ENCODE results near the gene NKX1-1. TPM values are rescaled to one million over a fixed set of nuclear protein-coding genes. Genes with fewer than 3 reads are reported as not detected.

NKX1-1 gene
- total and polyA plus RNA-seq, 2 of the 8 experiments (the other 6 are each of a cell fraction or from before 2014, with no cell fraction given) = not detected

DNA sequence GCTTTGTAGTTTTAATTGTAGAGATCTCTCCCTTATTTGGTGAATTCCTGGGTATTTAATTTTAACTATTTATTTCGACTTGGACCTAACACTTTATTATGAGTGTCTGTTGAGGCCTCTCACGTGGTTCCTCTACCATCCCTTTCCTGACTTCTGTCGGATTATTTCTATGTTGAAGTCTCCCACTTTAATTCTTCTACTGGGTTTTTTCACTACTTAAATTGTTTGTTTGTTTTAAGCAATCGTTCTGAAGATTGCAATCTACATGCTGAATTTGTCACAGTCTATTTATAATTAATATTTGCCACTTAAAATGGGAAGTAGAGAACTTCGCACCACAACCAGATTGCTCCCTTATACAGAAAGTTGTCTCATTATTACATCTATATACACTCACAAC, 20.8 kb upstream of the NKX1-1 start (continued):
- no peak for TF ChIP-seq CHD1 (IDR thresholded peaks at IDR 0.05; ENCODE audit: low read depth, low read length)
- TF ChIP-seq RFX5 (IDR thresholded peaks at IDR 0.05; ENCODE audit: borderline replicate concordance, low read depth, low read length) = no peak

Data from H1 (cell line).